Glutamatergic neuron (in vitro differentiated cells): ENCODE measurements around the gene CAPN12. TPM values are rescaled to one million over a fixed set of nuclear protein-coding genes. Genes with fewer than 3 reads are reported as not detected.

Experiments
- DNase-seq: peaks from one replicate; pipeline ENCODE4 v3.0.0; 2022
- H3K27ac Mint-ChIP-seq: one replicate; pipeline ENCODE4 v1.8.0; 2020; ENCODE audit warnings: mild to moderate bottlenecking, mixed read lengths, inconsistent platforms; ENCODE audit not compliant: unreplicated experiment
- H3K27me3 Mint-ChIP-seq: one replicate; pipeline ENCODE4 v1.8.0; 2020; ENCODE audit warnings: mild to moderate bottlenecking, moderate library complexity, mixed read lengths, inconsistent platforms; ENCODE audit not compliant: unreplicated experiment
- H3K36me3 Mint-ChIP-seq: one replicate; pipeline ENCODE4 v1.8.0; 2020; ENCODE audit warnings: mild to moderate bottlenecking, mixed read lengths, inconsistent platforms; ENCODE audit not compliant: unreplicated experiment
- H3K4me1 Mint-ChIP-seq: one replicate; pipeline ENCODE4 v1.8.0; 2020; ENCODE audit warnings: mild to moderate bottlenecking, low read depth, mixed read lengths, inconsistent platforms; ENCODE audit not compliant: unreplicated experiment
- H3K4me3 Mint-ChIP-seq: one replicate; pipeline ENCODE4 v1.8.0; 2020; ENCODE audit warnings: mild to moderate bottlenecking, mixed read lengths, inconsistent platforms; ENCODE audit not compliant: unreplicated experiment
- H3K9me3 Mint-ChIP-seq: one replicate; pipeline ENCODE4 v1.8.0; 2020; ENCODE audit warnings: mild to moderate bottlenecking, moderate library complexity, mixed read lengths, inconsistent platforms; ENCODE audit not compliant: unreplicated experiment
- CTCF ChIP-seq: fragments of 200-600 bp; sonication (generic); IDR thresholded peaks from one replicate; pipeline ENCODE4 v1.5.0; 2021; ENCODE audit not compliant: partially characterized antibody, unreplicated experiment
- total RNA-seq: library from RNA; stranded (reverse); fragmentation: NEBNext Ultra II Directional; extraction: Animal tissue kit (Norgen Biotek cat#: 25700); gene quantifications from one replicate; pipeline ENCODE4 v1.2.1, GENCODE V29; 2021; ENCODE audit not compliant: unreplicated experiment

The CAPN12 gene
- total RNA-seq, 1 donor from 2014 or later, result 4.8 TPM

- peaks cover 12% of the 10 kb centered on the region for H3K27me3 Mint-ChIP-seq
- H3K4me1 Mint-ChIP-seq, result peaks cover 53% of the 10 kb centered on the region
- TF ChIP-seq CTCF, result no peak
- H3K4me3 Mint-ChIP-seq, result no peak overlapping the region
- no peak for DNase-seq
- peak overlapping the region; percentile 50 for H3K27ac Mint-ChIP-seq
- H3K9me3 Mint-ChIP-seq, result peaks cover 18% of the 10 kb centered on the region
- H3K36me3 Mint-ChIP-seq, result no peaks in the 10 kb centered on the region
These were observed 46.6 kb downstream of the CAPN12 start for GRCh38 chr19:38697641-38698071.

- peaks cover 56% of the 10 kb centered on the region for H3K4me1 Mint-ChIP-seq
- H3K4me3 Mint-ChIP-seq, result peak overlapping the region; percentile 69
These were observed 47.1 kb downstream of the CAPN12 start for GRCh38 chr19:38697197-38697596.

GRCh38 chr19:38696729-38697055, 47.6 kb downstream of the CAPN12 start:
- Mint-ChIP-seq H3K4me1 (peaks cover 60% of the 10 kb centered on the region), H3K36me3 (no peaks in the 10 kb centered on the region), H3K4me3 (peak overlapping the region; percentile 69), H3K27ac (peak overlapping the region; percentile 83), H3K9me3 (peaks cover 18% of the 10 kb centered on the region), H3K27me3 (peaks cover 12% of the 10 kb centered on the region)
- TF ChIP-seq CTCF, result no peak
- no peak for DNase-seq

More at GRCh38 chr19:38697197-38697596, 47.1 kb downstream of the CAPN12 start:
- no peak for TF ChIP-seq CTCF
- H3K27me3 Mint-ChIP-seq, result peaks cover 12% of the 10 kb centered on the region
- peak overlapping the region; percentile 83 for H3K27ac Mint-ChIP-seq
- no peak for DNase-seq
- H3K36me3 Mint-ChIP-seq, result no peaks in the 10 kb centered on the region
- peaks cover 18% of the 10 kb centered on the region for H3K9me3 Mint-ChIP-seq

- Mint-ChIP-seq H3K27ac (peak overlapping the region; percentile 83), H3K27me3 (peaks cover 12% of the 10 kb centered on the region), H3K4me1 (peaks cover 58% of the 10 kb centered on the region), H3K36me3 (no peaks in the 10 kb centered on the region), H3K9me3 (peaks cover 18% of the 10 kb centered on the region), H3K4me3 (peak overlapping the region; percentile 69)
- DNase-seq, result no peak
- no peak for TF ChIP-seq CTCF
These were observed 48.2 kb downstream of the CAPN12 start for GRCh38 chr19:38695832-38696728.

GRCh38 chr19:38695317-38695683, 49.0 kb downstream of the CAPN12 start:
- Mint-ChIP-seq H3K4me3 (peak overlapping the region; percentile 44), H3K4me1 (peaks cover 52% of the 10 kb centered on the region), H3K27me3 (peaks cover 15% of the 10 kb centered on the region)

More at GRCh38 chr19:38695317-38695683, 49.0 kb downstream of the CAPN12 start:
- H3K36me3 Mint-ChIP-seq, result no peaks in the 10 kb centered on the region
- peaks cover 17% of the 10 kb centered on the region for H3K9me3 Mint-ChIP-seq
- no peak for DNase-seq
- no peak for TF ChIP-seq CTCF
- peak overlapping the region; percentile 56 for H3K27ac Mint-ChIP-seq
